ENCODE results near the gene ENPP3.

Gene ENPP3

GRCh38 chr6:131739136-131739535, 102.0 kb downstream of the ENPP3 start:
- Histone ChIP-seq H2AFZ (ENCODE audit: low read depth) (no peak overlapping the region), H3K27me3 (ENCODE audit: insufficient read depth, low read depth) (no peaks in the 10 kb centered on the region)
- TF ChIP-seq, protein P1, sequence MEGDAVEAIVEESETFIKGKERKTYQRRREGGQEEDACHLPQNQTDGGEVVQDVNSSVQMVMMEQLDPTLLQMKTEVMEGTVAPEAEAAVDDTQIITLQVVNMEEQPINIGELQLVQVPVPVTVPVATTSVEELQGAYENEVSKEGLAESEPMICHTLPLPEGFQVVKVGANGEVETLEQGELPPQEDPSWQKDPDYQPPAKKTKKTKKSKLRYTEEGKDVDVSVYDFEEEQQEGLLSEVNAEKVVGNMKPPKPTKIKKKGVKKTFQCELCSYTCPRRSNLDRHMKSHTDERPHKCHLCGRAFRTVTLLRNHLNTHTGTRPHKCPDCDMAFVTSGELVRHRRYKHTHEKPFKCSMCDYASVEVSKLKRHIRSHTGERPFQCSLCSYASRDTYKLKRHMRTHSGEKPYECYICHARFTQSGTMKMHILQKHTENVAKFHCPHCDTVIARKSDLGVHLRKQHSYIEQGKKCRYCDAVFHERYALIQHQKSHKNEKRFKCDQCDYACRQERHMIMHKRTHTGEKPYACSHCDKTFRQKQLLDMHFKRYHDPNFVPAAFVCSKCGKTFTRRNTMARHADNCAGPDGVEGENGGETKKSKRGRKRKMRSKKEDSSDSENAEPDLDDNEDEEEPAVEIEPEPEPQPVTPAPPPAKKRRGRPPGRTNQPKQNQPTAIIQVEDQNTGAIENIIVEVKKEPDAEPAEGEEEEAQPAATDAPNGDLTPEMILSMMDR (conservative IDR thresholded peaks at IDR 0.05; ENCODE audit: low read depth, low read length), result no peak

DNA sequence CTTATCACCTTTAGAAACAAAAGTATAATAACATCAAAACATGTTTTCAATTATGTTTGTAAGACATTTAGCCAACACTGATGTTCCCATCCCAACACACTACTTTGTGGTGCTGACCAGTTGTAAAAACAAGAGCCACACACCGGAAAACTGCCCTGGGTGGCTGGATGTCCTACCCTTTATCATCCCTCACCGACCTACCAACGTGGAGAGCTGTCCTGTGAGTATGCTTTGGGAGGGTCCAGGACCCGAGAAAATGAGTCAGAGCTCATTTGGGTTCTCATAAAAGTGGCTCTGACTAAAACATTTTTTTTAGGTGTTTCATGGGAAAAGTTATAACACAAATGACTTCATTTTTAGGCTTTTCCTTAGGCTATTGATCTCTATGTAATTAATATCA, 103.1 kb downstream of the ENPP3 start:
- no peaks in the 10 kb centered on the region for H3K4me1 ChIP-seq (ENCODE audit: low read depth, poor library complexity, severe bottlenecking)
- H3K36me3 ChIP-seq (ENCODE audit: insufficient read depth), result no peaks in the 10 kb centered on the region
- no peak overlapping the region for H3K27ac ChIP-seq
- H4K20me1 ChIP-seq (ENCODE audit: insufficient read depth), result no peaks in the 10 kb centered on the region
- no peak overlapping the region for H3K4me3 ChIP-seq (IDR thresholded peaks at IDR 0.05; ENCODE audit: insufficient read depth, low read depth, low read length)
- H3K79me2 ChIP-seq (ENCODE audit: insufficient read depth, low read depth), result no peaks in the 10 kb centered on the region
- H3K27me3 ChIP-seq (ENCODE audit: insufficient read depth, low read depth), result no peaks in the 10 kb centered on the region
- H2AFZ ChIP-seq (ENCODE audit: low read depth), result no peak overlapping the region
- H3K9ac ChIP-seq, result no peak overlapping the region
- TF ChIP-seq, protein P1 (conservative IDR thresholded peaks at IDR 0.05; ENCODE audit: low read depth, low read length), result no peak
- H3K4me2 ChIP-seq, result no peak overlapping the region

More at GRCh38 chr6:131739136-131739535, 102.0 kb downstream of the ENPP3 start:
- H3K4me1 ChIP-seq (ENCODE audit: low read depth, poor library complexity, severe bottlenecking), result no peaks in the 10 kb centered on the region
- no peaks in the 10 kb centered on the region for H3K36me3 ChIP-seq (ENCODE audit: insufficient read depth)
- no peaks in the 10 kb centered on the region for H4K20me1 ChIP-seq (ENCODE audit: insufficient read depth)
- no peak overlapping the region for H3K4me2 ChIP-seq
- H3K79me2 ChIP-seq (ENCODE audit: insufficient read depth, low read depth), result no peaks in the 10 kb centered on the region
- H3K9ac ChIP-seq, result no peak overlapping the region
- H3K27ac ChIP-seq, result no peak overlapping the region
- no peak overlapping the region for H3K4me3 ChIP-seq (IDR thresholded peaks at IDR 0.05; ENCODE audit: insufficient read depth, low read depth, low read length)

- TF ChIP-seq, protein P1 (conservative IDR thresholded peaks at IDR 0.05; ENCODE audit: low read depth, low read length), result no peak
- no peak overlapping the region for H3K9ac ChIP-seq
- H3K27me3 ChIP-seq (ENCODE audit: insufficient read depth, low read depth), result no peaks in the 10 kb centered on the region
- no peaks in the 10 kb centered on the region for H3K4me1 ChIP-seq (ENCODE audit: low read depth, poor library complexity, severe bottlenecking)
- H3K4me2 ChIP-seq, result no peak overlapping the region
- H3K36me3 ChIP-seq (ENCODE audit: insufficient read depth), result no peaks in the 10 kb centered on the region
- no peaks in the 10 kb centered on the region for H4K20me1 ChIP-seq (ENCODE audit: insufficient read depth)
- H2AFZ ChIP-seq (ENCODE audit: low read depth), result no peak overlapping the region
- no peak overlapping the region for H3K4me3 ChIP-seq (IDR thresholded peaks at IDR 0.05; ENCODE audit: insufficient read depth, low read depth, low read length)
- H3K27ac ChIP-seq, result no peak overlapping the region
- no peaks in the 10 kb centered on the region for H3K79me2 ChIP-seq (ENCODE audit: insufficient read depth, low read depth)
Measured at GRCh38 chr6:131741688-131742393, 104.7 kb downstream of the ENPP3 start.

- Histone ChIP-seq H3K9ac (no peak overlapping the region), H3K79me2 (ENCODE audit: insufficient read depth, low read depth) (no peaks in the 10 kb centered on the region), H3K27ac (no peak overlapping the region), H4K20me1 (ENCODE audit: insufficient read depth) (no peaks in the 10 kb centered on the region), H3K27me3 (ENCODE audit: insufficient read depth, low read depth) (no peaks in the 10 kb centered on the region), H3K4me3 (IDR thresholded peaks at IDR 0.05; ENCODE audit: insufficient read depth, low read depth, low read length) (no peak overlapping the region), H2AFZ (ENCODE audit: low read depth) (no peak overlapping the region), H3K36me3 (ENCODE audit: insufficient read depth) (no peaks in the 10 kb centered on the region), H3K4me1 (ENCODE audit: low read depth, poor library complexity, severe bottlenecking) (no peaks in the 10 kb centered on the region), H3K4me2 (no peak overlapping the region)
- TF ChIP-seq, protein P1 (conservative IDR thresholded peaks at IDR 0.05; ENCODE audit: low read depth, low read length), result no peak
Measured at GRCh38 chr6:131744432-131745287, 107.6 kb downstream of the ENPP3 start.
